ENCODE data around the gene ABCB4. TPM values are rescaled to one million over a fixed set of nuclear protein-coding genes. Genes with fewer than 3 reads are reported as not detected.

Gene ABCB4
- total RNA-seq, 1 experiment from 2014 or later: not detected

- Histone ChIP-seq H4K20me1 (ENCODE audit: insufficient read depth) (no peaks in the 10 kb centered on the region), H3K27ac (ENCODE audit: low read depth, low read length) (no peak overlapping the region), H3K9ac (ENCODE audit: low read length) (no peak overlapping the region), H2AFZ (ENCODE audit: low read depth, low read length, poor library complexity, severe bottlenecking) (no peak overlapping the region), H3K4me1 (ENCODE audit: control insufficient read depth in 1 of 2, insufficient read depth in 2 of 2, low read length in 2 of 2) (no peaks in the 10 kb centered on the region), H3K79me2 (ENCODE audit: insufficient read depth, low read length) (no peaks in the 10 kb centered on the region), H3K36me3 (ENCODE audit: control insufficient read depth in 1 of 2, insufficient read depth in 2 of 2, low read length in 2 of 2) (no peaks in the 10 kb centered on the region), H3K4me3 (replicated peaks in 1 of 2; ENCODE audit: low read depth in 1 of 2, low read length in 2 of 2) (no peak overlapping the region), H3K4me2 (ENCODE audit: low read length) (no peak overlapping the region), H3K9me2 (ENCODE audit: insufficient read depth) (no peaks in the 10 kb centered on the region), H3K9me3 (ENCODE audit: control insufficient read depth in 1 of 2, insufficient read depth in 1 of 2, low read depth in 1 of 2, low read length in 2 of 2) (no peaks in the 10 kb centered on the region), H3K27me3 (ENCODE audit: insufficient read depth, low read length) (no peaks in the 10 kb centered on the region)
- ChIA-PET CTCF (no interaction called here), POLR2A (no interaction called here), RAD21 (ENCODE audit: low non-redundant PET in 1 of 2, low total read pairs in 2 of 2, uncharacterized antibody in 2 of 2, unreplicated experiment in 2 of 2) (no interaction called here)
- no TSS peak for BruUV-seq (replicated peaks)
- TF ChIP-seq ZFX (IDR thresholded peaks at IDR 0.05) (no peak), SIN3A (IDR thresholded peaks at IDR 0.05; ENCODE audit: low read depth) (no peak), CTCF (IDR thresholded peaks at IDR 0.05 in 2 of 3, conservative IDR thresholded peaks at IDR 0.05 in 1 of 3; ENCODE audit: borderline replicate concordance in 1 of 3, insufficient read depth in 1 of 3, low read depth in 2 of 3, low read length in 2 of 3) (no peak), SRF (IDR thresholded peaks at IDR 0.05; ENCODE audit: low read depth) (no peak), ZNF274 (IDR thresholded peaks at IDR 0.05; ENCODE audit: low read depth, low read length) (no peak), JUND (IDR thresholded peaks at IDR 0.05) (no peak), SP1 (IDR thresholded peaks at IDR 0.05; ENCODE audit: low read depth) (no peak), REST (IDR thresholded peaks at IDR 0.05; ENCODE audit: low read depth) (no peak), YY1 (IDR thresholded peaks at IDR 0.05; ENCODE audit: extremely low read depth, insufficient replicate concordance, low read depth, low read length) (no peak), MAX (IDR thresholded peaks at IDR 0.05) (no peak), EZH2 (IDR thresholded peaks at IDR 0.05) (no peak), ZBTB33 (IDR thresholded peaks at IDR 0.05; ENCODE audit: extremely low read depth, insufficient replicate concordance, low read length) (no peak), EZH2phosphoT487 (IDR thresholded peaks at IDR 0.05; ENCODE audit: borderline replicate concordance) (no peak)
- intact Hi-C loops (cut with micrococcal nuclease): no loop called here
- no peak for DNase-seq (ENCODE audit: low read depth, low spot score)
- no peak for ATAC-seq
Observed at GRCh38 chr7:87395442-87396020, 79.9 kb downstream of the ABCB4 start.

Data from HCT116 (cell line).